Stomach smooth muscle (tissue), 2 donors: Measurements from ENCODE around the gene COA5.

ENCODE experiments used
- H3K27ac ChIP-seq: one replicate; pipeline ENCODE4 v1.7.0; 2013; ENCODE audit warnings: mild to moderate bottlenecking, low read length, inconsistent platforms
- H3K27me3 ChIP-seq, 2 donors: one replicate each; pipeline ENCODE4 v1.7.0; 2013; ENCODE audit warnings: low read length in 2 of 2; ENCODE audit not compliant: insufficient read depth in 2 of 2, control insufficient read depth in 1 of 2
- H3K36me3 ChIP-seq, 2 donors: one replicate each; pipeline ENCODE4 v1.7.0; 2013; ENCODE audit warnings: low read length in 2 of 2; ENCODE audit not compliant: control insufficient read depth in 2 of 2, insufficient read depth in 2 of 2
- H3K4me1 ChIP-seq: one replicate; pipeline ENCODE4 v1.7.0; 2013; ENCODE audit warnings: low read length; ENCODE audit not compliant: control insufficient read depth, insufficient read depth
- H3K4me3 ChIP-seq, 2 donors: one replicate each; pipeline ENCODE4 v1.7.0; 2013; ENCODE audit warnings: low read length in 2 of 2
- H3K9ac ChIP-seq, 2 donors: one replicate each; pipeline ENCODE4 v1.7.0; 2013; ENCODE audit warnings: low read length in 2 of 2, mild to moderate bottlenecking in 1 of 2
- H3K9me3 ChIP-seq, 2 donors: one replicate each; pipeline ENCODE4 v1.7.0; 2013; ENCODE audit warnings: low read length in 2 of 2; ENCODE audit not compliant: control insufficient read depth in 2 of 2
- donor health status: healthy.
- donor health status: Pancreatic carcinoma.

Gene COA5, protein sequence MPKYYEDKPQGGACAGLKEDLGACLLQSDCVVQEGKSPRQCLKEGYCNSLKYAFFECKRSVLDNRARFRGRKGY

GRCh38 chr2:98608116-98608961 lies at the start of gene COA5, which contains the start of gene UNC50:
Gene COA5, minus strand, starts transcription at chr2:98608512. Its CDS starts 107 bp downstream, at chr2:98608405.
Gene UNC50, plus strand, starts transcription at chr2:98608589. Its CDS starts 1,171 bp downstream, at chr2:98609760.
- H3K4me1 ChIP-seq, result peaks cover 41% of the 10 kb centered on the region
- H3K9me3 ChIP-seq, result no peaks in the 10 kb centered on the region
- peak within 1 kb of the TSS; percentile 97 for H3K27ac ChIP-seq

GRCh38 chr2:98656800-98657199 lies 48.5 kb upstream of the COA5 start:
- no peaks in the 10 kb centered on the region for H3K4me1 ChIP-seq
- H3K27me3 ChIP-seq, result no peaks in the 10 kb centered on the region

More at GRCh38 chr2:98608116-98608961, at the start of gene COA5, which contains the start of gene UNC50:
- Histone ChIP-seq H3K36me3 (peaks cover 9 to 20% of the 10 kb centered on the region in 2 donors), H3K9ac (peak within 1 kb of the TSS; percentile 98 to 99), H3K4me3 (peak within 1 kb of the TSS; percentile 95 to 100), H3K27me3 (no peaks in the 10 kb centered on the region)

GRCh38 chr2:98654699-98655495 lies 46.6 kb upstream of the COA5 start:
- Histone ChIP-seq H3K36me3 (no peaks in the 10 kb centered on the region), H3K4me1 (no peaks in the 10 kb centered on the region), H3K27me3 (no peaks in the 10 kb centered on the region), H3K27ac (no peak overlapping the region), H3K9me3 (no peaks in the 10 kb centered on the region), H3K4me3 (no peak overlapping the region), H3K9ac (no peak overlapping the region)

More at GRCh38 chr2:98656800-98657199, 48.5 kb upstream of the COA5 start:
- Histone ChIP-seq H3K4me3 (no peak overlapping the region), H3K9ac (no peak overlapping the region), H3K27ac (no peak overlapping the region), H3K36me3 (no peaks in the 10 kb centered on the region), H3K9me3 (peaks cover 0 to 5% of the 10 kb centered on the region in 2 donors)

DNA sequence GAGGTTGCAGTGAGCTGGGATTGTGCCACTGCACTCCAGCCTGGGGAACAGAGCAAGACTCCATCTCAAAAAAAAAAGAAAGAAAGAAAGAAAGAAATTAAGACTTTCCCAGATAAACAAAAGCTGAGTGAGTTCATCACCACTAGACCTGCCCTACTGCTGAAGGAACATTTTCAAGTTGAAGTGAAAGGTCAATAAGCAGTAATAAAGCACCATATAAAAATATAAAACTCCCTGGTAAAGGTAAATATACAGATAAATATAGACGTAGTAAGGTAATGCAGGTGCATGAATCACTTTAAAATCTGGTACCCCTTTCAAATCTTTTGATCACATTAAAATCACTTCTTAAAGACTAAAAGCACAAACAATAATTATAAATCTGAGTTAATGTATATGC lies 42.7 kb upstream of the COA5 start:
- Histone ChIP-seq H3K27ac (no peak overlapping the region), H3K9me3 (no peaks in the 10 kb centered on the region), H3K27me3 (no peaks in the 10 kb centered on the region), H3K36me3 (peaks cover 5% of the 10 kb centered on the region in 2 donors), H3K9ac (no peak overlapping the region), H3K4me3 (no peak overlapping the region), H3K4me1 (no peaks in the 10 kb centered on the region)

DNA sequence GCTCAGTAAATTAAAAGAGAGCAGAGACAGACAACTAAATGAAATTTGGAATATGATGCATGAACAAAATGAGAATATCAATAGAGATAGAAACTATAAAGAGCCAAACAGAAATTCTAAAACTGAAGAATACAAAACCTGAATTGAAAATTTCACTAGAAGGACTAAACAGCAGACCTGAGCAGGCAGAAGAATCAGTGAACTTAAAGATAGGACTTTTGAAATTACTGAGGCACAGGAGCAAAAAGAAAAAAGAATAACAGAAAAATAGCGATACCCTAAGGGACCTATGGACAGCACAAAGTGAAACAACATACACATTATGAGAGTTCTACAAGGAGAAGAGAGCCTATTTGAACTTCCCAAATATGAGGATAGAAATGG lies 41.7 kb upstream of the COA5 start:
- Histone ChIP-seq H3K9ac (no peak overlapping the region), H3K27me3 (no peaks in the 10 kb centered on the region)

DNA sequence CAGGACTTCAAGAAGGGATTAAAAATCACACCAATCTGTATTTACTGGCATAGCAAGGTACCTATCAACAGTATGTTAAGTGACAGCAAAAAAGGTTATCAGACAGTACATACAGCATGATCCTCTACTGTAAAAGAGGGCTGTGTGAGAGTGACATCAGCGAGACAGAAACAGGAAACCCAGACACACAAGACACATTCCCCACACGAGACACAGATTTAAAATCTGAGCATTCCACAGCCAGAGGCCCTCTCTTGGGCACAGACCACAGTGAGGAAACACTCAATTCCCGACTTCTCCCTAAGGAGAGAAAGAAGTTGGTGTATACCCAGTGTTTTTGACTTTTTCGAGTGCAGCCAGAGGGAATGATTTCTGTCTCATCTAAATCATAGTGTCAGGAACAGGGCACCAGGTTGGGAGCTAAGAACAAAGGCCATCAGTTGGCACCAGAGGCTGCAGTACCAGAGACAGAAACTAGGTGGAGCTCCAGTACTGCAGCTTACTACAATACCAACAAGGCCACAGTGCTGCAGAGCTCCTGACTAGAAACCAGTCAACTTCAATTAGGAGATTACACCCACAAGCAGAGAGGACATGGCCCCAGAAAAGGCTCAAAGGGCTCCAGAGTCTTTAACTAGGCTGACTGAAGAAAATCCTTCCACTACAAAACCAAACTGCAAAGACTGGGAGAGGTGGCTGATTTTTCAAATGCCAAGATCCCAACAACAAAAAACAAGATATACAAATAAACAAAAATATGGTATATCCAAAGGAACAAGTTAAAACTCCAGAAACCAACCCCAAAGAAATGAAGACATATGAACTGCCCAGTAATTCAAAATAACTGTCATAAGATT lies 41.1 kb upstream of the COA5 start:
- Histone ChIP-seq H3K4me3 (no peak overlapping the region), H3K4me1 (no peaks in the 10 kb centered on the region), H3K27ac (no peak overlapping the region), H3K9ac (no peak overlapping the region), H3K36me3 (peaks cover 5% of the 10 kb centered on the region in 2 donors), H3K27me3 (no peaks in the 10 kb centered on the region), H3K9me3 (no peaks in the 10 kb centered on the region)

More for the DNA sequence above, 41.7 kb upstream of the COA5 start:
- Histone ChIP-seq H3K4me1 (no peaks in the 10 kb centered on the region), H3K36me3 (peaks cover 5% of the 10 kb centered on the region in 2 donors), H3K27ac (no peak overlapping the region), H3K9me3 (no peaks in the 10 kb centered on the region), H3K4me3 (no peak overlapping the region)

DNA sequence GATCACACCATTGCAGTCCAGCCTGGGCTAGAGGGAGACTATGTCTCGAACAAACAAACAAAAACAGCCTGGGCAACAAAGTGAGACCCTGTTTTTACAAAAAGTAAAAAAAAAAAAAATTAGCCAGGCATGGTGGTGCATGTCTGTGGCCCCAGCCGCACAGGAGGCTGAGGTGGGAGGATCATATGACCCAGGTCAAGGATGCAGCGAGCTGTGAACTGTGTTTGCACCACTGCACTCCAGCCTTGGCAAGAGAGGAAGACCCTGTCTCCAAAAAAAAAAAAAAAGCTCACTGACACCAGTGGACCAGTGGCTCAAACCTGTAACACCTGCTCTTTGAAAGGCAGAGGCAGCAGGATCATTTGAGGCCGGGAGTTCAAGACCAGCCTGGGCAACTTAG lies 40.1 kb upstream of the COA5 start:
- H3K4me3 ChIP-seq, result no peak overlapping the region
- H3K27ac ChIP-seq, result no peak overlapping the region
- no peaks in the 10 kb centered on the region for H3K9me3 ChIP-seq
- no peaks in the 10 kb centered on the region for H3K4me1 ChIP-seq
- no peak overlapping the region for H3K9ac ChIP-seq
- no peaks in the 10 kb centered on the region for H3K27me3 ChIP-seq
- peaks cover 5 to 11% of the 10 kb centered on the region in 2 donors for H3K36me3 ChIP-seq

DNA sequence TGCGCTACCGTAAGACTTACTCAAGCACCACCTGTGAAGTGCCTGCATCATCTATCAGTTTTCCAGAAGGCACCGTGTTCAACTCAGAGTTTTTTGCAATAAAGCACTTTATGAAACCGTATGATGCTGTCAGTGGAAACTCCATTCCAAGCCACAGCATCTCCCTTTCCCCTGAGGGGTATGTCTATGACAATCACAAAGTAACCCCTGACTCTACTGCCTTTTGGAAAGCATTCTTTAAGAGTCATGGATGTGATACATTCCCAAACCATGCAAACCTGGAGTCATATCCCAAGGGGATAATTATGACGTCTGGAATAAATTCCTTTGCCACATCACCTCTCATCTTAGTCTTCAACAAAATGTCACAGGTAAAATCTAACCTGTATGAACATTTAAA lies 39.3 kb upstream of the COA5 start:
- Histone ChIP-seq H3K27me3 (no peaks in the 10 kb centered on the region), H3K9me3 (no peaks in the 10 kb centered on the region), H3K27ac (no peak overlapping the region), H3K4me3 (no peak overlapping the region), H3K4me1 (no peaks in the 10 kb centered on the region), H3K36me3 (peaks cover 8 to 14% of the 10 kb centered on the region in 2 donors), H3K9ac (no peak overlapping the region)

DNA sequence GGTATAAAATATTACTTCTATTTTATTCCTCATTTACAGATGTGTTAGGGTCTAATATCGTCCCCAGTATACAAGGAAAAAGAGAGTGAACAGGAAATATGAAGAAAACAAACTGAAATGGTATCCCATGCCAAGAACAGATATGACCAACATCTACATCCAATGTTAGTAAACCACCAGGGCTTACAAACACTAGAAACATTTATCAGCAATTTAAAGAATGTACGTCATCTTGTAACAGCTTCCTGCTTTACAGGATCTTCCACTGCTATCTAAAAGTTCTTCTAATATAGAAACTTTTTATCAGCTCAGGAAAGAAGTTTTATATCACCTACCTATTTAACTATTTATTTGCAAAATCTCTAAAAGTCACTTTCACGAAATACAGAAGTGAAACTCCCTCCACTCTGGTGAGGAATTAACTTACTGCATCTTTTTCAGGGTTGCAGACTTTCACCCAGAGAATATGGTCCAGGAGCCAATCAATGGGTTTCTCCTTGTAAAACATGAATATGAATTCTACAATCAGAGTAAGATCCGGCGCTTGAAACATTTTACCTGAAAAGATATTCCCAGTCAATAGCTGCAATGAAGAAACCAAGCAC lies 35.3 kb upstream of the COA5 start:
- no peak overlapping the region for H3K9ac ChIP-seq
- no peaks in the 10 kb centered on the region for H3K4me1 ChIP-seq
- H3K9me3 ChIP-seq, result no peaks in the 10 kb centered on the region
- peaks cover 18 to 19% of the 10 kb centered on the region in 2 donors for H3K36me3 ChIP-seq
- no peaks in the 10 kb centered on the region for H3K27me3 ChIP-seq
- H3K27ac ChIP-seq, result no peak overlapping the region
- H3K4me3 ChIP-seq, result no peak overlapping the region
